GM23248 (cell line): ENCODE data around the gene GLRX2.

Source experiments
- EZH2 ChIP-seq: fragments of 200-600 bp; sonication (generic); IDR thresholded peaks from 2 replicates; pipeline ENCODE4 v1.6.1; 2018; ENCODE audit warnings: antibody characterized with exemption, mild to moderate bottlenecking; ENCODE audit not compliant: insufficient read depth, poor library complexity, severe bottlenecking
- EZH2phosphoT487 ChIP-seq: fragments of 200-600 bp; sonication (generic); IDR thresholded peaks from 2 replicates; pipeline ENCODE4 v1.6.1; 2018; ENCODE audit warnings: antibody characterized with exemption, moderate library complexity, mild to moderate bottlenecking, low read depth; ENCODE audit not compliant: insufficient read depth

GRCh38 chr1:193144361-193144938, 39.2 kb upstream of the GLRX2 start:
- TF ChIP-seq EZH2 (no peak), EZH2phosphoT487 (no peak)
